Omental fat pad (tissue), 4 donors: ENCODE results near the gene CYP2W1. TPM values are rescaled to one million over a fixed set of nuclear protein-coding genes. Genes with fewer than 3 reads are reported as not detected.

Source experiments
- ATAC-seq: fragments of 150-250 bp; one replicate; pipeline ENCODE4 v1.9.1; 2016; ENCODE audit warnings: mild to moderate bottlenecking, moderate library complexity; ENCODE audit not compliant: low FRiP score
- DNase-seq: peaks from one replicate; pipeline ENCODE4 v3.0.0-alpha.2; 2019; ENCODE audit warnings: low spot score
- CTCF ChIP-seq, 3 donors: fragments of 450-650 bp; IDR thresholded peaks; one replicate each; pipeline ENCODE4 v1.5.1; 2016 to 2017; ENCODE audit warnings: antibody characterized with exemption in 3 of 3, mild to moderate bottlenecking in 3 of 3, moderate library complexity in 2 of 3
- total RNA-seq, 4 donors: library from RNA; depleted of rRNA; stranded (reverse); fragments of >200 nt; gene quantifications; one replicate each; pipeline ENCODE4 v1.1.0, GENCODE V29; 2016

CYP2W1 gene
- total RNA-seq, 4 donors from 2014 or later = not detected

GRCh38 chr7:966291-967069, 16.5 kb upstream of the CYP2W1 start:
- DNase-seq = no peak

GRCh38 chr7:967361-968082, 15.5 kb upstream of the CYP2W1 start:
- DNase-seq (no peak), ATAC-seq (no peak)
- no peak for TF ChIP-seq CTCF (IDR thresholded peaks at IDR 0.05)

More at GRCh38 chr7:966291-967069, 16.5 kb upstream of the CYP2W1 start:
- ATAC-seq = no peak
- TF ChIP-seq CTCF (IDR thresholded peaks at IDR 0.05) = no peak

GRCh38 chr7:968205-969105, 14.5 kb upstream of the CYP2W1 start:
- ATAC-seq (no peak), DNase-seq (no peak)
- no peak for TF ChIP-seq CTCF (IDR thresholded peaks at IDR 0.05)

- ATAC-seq (no peak), DNase-seq (no peak)
- no peak for TF ChIP-seq CTCF (IDR thresholded peaks at IDR 0.05)
These were observed 13.6 kb upstream of the CYP2W1 start for GRCh38 chr7:969403-969802.

- TF ChIP-seq CTCF (IDR thresholded peaks at IDR 0.05) = no peak
- DNase-seq (no peak), ATAC-seq (no peak)
These were observed 12.2 kb upstream of the CYP2W1 start for GRCh38 chr7:970744-971143.

- ATAC-seq (no peak), DNase-seq (no peak)
- TF ChIP-seq CTCF (IDR thresholded peaks at IDR 0.05) = no peak
These were observed 10.9 kb upstream of the CYP2W1 start for GRCh38 chr7:972110-972509.
